ENCODE measurements around the gene NFE2.

GRCh38 chr12:54301428-54302048, 723 bp upstream of the NFE2 start:
- no peak for TF ChIP-seq CTCF (conservative IDR thresholded peaks at IDR 0.05; ENCODE audit: low read length)
- no peak for TF ChIP-seq EZH2phosphoT487 (IDR thresholded peaks at IDR 0.05; ENCODE audit: borderline replicate concordance, low read depth, low read length)
